HepG2 (cell line): ENCODE data around the gene MAPK8. TPM values are rescaled to one million over a fixed set of nuclear protein-coding genes. Genes with fewer than 3 reads are reported as not detected.
A peak's percentile ranks its signal among the peaks of the same experiment; 100 is the strongest.

Source experiments
- CHD4 ChIP-seq: fragments of 200-600 bp; sonication (generic); IDR thresholded peaks from 2 replicates; pipeline ENCODE4 v1.7.0; 2017; ENCODE audit warnings: mild to moderate bottlenecking, low read length, borderline replicate concordance
- KLF9 ChIP-seq: IDR thresholded peaks from 2 replicates; pipeline ENCODE4 v1.6.1; 2016; ENCODE audit warnings: low read depth
- UBTF ChIP-seq: sonication (generic); formaldehyde crosslinking; IDR thresholded peaks from 2 replicates; pipeline ENCODE4 v1.4.0; 2020; ENCODE audit warnings: mild to moderate bottlenecking, missing genetic modification reagents
- ZMYM3 ChIP-seq: sonication (generic); formaldehyde crosslinking; IDR thresholded peaks from 2 replicates; pipeline ENCODE4 v1.5.1; 2020; ENCODE audit warnings: mild to moderate bottlenecking, missing genetic modification reagents
- ZNF674 ChIP-seq: sonication (generic); formaldehyde crosslinking; IDR thresholded peaks from 2 replicates; pipeline ENCODE4 v1.5.0; 2020; ENCODE audit warnings: low read depth, mild to moderate bottlenecking, missing genetic modification reagents
- ZNF850 ChIP-seq: sonication (generic); formaldehyde crosslinking; conservative IDR thresholded peaks from 2 replicates; pipeline ENCODE4 v1.9.0; 2021; ENCODE audit warnings: mild to moderate bottlenecking, missing genetic modification reagents
- polyA plus RNA-seq, 8 experiments: library from polyadenylated mRNA; depleted of rRNA in 3 of 8; stranded (reverse) in 7 of 8; unstranded in 1 of 8; fragments of >200 nt; fragmentation: Illumina TruSeq in 4 of 8; extraction: Trizol in 4 of 8; gene quantifications; 2 replicates each; pipeline versions ENCODE4 v1.2.1 to v1.2.3, GENCODE V29; 2011 to 2016; ENCODE audit warnings: low read depth in 4 of 8, missing spikeins in 1 of 8, mixed read lengths in 1 of 8; ENCODE audit not compliant: insufficient read depth in 1 of 8
- total RNA-seq, 5 experiments: library from RNA; depleted of rRNA; stranded (reverse); fragments of >200 nt; fragmentation: Illumina TruSeq; extraction: Trizol; gene quantifications; 2 replicates each; pipeline ENCODE4 v1.2.3, GENCODE V29; 2016; ENCODE audit warnings: low read depth in 1 of 5
- TF ChIP-seq, protein P1 (sequence below): sonication (generic); formaldehyde crosslinking; IDR thresholded peaks from 2 replicates; pipeline ENCODE4 v1.5.1; 2020; ENCODE audit warnings: mild to moderate bottlenecking, missing genetic modification reagents, moderate library complexity

The MAPK8 gene
- total and polyA plus RNA-seq, 2 of the 13 experiments (the other 11 are each of a cell fraction or from before 2014, with no cell fraction given), result 41.6 to 47.3 TPM

DNA sequence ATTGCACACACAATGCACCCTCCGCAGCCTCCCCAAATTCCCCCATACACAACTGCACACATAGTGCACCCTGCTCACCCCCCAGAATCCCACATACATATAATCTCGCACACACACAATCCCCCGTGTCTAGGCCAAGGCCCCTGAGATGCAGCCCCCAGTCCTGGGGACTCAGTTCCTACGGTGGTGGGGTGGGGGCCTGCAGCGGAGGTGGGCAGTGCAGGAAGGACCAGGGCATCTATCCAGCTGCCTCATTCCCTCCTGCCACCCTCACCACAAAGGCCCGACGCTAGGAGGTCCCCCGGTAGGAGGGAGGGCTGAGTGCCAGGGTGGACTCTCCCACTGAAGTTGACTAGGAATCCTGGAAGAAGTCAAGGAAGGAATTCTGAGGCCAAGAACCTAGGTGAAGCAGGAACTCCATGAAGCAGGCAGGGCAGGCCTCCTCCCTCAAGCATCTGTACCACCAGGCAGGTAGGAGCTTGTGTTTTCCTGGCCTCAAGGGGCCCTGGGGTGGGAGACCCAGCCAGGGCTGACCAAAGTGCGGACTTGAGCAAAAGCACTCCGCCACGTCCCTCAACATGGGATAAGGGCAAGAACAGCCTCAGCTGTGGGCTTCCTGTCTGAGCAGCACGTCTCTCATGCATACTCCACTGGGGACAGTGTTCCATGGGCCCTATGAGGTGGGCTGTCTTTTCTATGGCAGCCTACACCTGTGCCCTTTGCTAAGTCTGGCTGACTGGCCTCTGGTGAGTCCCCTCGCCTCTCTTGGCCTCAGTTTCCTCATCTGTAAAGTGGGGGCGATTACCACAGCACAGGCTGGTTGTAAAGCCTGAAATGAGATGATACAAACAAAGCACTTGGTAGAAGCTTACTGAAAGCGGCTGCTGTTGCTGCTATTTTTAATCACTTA lies 145.7 kb downstream of the MAPK8 start (continued):
- TF ChIP-seq, protein P1, sequence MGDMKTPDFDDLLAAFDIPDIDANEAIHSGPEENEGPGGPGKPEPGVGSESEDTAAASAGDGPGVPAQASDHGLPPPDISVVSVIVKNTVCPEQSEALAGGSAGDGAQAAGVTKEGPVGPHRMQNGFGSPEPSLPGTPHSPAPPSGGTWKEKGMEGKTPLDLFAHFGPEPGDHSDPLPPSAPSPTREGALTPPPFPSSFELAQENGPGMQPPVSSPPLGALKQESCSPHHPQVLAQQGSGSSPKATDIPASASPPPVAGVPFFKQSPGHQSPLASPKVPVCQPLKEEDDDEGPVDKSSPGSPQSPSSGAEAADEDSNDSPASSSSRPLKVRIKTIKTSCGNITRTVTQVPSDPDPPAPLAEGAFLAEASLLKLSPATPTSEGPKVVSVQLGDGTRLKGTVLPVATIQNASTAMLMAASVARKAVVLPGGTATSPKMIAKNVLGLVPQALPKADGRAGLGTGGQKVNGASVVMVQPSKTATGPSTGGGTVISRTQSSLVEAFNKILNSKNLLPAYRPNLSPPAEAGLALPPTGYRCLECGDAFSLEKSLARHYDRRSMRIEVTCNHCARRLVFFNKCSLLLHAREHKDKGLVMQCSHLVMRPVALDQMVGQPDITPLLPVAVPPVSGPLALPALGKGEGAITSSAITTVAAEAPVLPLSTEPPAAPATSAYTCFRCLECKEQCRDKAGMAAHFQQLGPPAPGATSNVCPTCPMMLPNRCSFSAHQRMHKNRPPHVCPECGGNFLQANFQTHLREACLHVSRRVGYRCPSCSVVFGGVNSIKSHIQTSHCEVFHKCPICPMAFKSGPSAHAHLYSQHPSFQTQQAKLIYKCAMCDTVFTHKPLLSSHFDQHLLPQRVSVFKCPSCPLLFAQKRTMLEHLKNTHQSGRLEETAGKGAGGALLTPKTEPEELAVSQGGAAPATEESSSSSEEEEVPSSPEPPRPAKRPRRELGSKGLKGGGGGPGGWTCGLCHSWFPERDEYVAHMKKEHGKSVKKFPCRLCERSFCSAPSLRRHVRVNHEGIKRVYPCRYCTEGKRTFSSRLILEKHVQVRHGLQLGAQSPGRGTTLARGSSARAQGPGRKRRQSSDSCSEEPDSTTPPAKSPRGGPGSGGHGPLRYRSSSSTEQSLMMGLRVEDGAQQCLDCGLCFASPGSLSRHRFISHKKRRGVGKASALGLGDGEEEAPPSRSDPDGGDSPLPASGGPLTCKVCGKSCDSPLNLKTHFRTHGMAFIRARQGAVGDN (CRISPR knock-in tag), result peak; percentile 29
- TF ChIP-seq CHD4, result 0 out of 2 replicates have a peak, but pooled peaks have one; percentile 46
- no peak for TF ChIP-seq ZNF674
- TF ChIP-seq UBTF (CRISPR knock-in tag), result peak; percentile 28; the same call in 1 of the 2 replicates
- TF ChIP-seq ZMYM3, result peak; percentile 77
- no peak for TF ChIP-seq KLF9 (CRISPR knock-in tag)
- no peak for TF ChIP-seq ZNF850
